Liver (tissue), 9 donors: Measurements from ENCODE around the gene TANGO2. TPM values are rescaled to one million over a fixed set of nuclear protein-coding genes. Genes with fewer than 3 reads are reported as not detected.

Source experiments
- DNase-seq: peaks from one replicate; pipeline ENCODE4 v3.0.0-alpha.2; 2017; ENCODE audit warnings: low spot score
- H3K27ac ChIP-seq, 2 donors: one replicate each; pipeline ENCODE4 v1.7.0; 2013; ENCODE audit warnings: inconsistent platforms in 2 of 2, low read length in 2 of 2, control low read depth in 1 of 2, low read depth in 1 of 2, mild to moderate bottlenecking in 1 of 2
- H3K27me3 ChIP-seq, 4 donors: one replicate each; pipeline versions ENCODE4 v1.6.1 to v1.7.0; 2013; ENCODE audit warnings: low read length in 3 of 4, inconsistent platforms in 1 of 4, mild to moderate bottlenecking in 1 of 4, moderate library complexity in 1 of 4; ENCODE audit not compliant: control insufficient read depth in 4 of 4, insufficient read depth in 4 of 4
- H3K36me3 ChIP-seq, 4 donors: one replicate each; pipeline versions ENCODE4 v1.6.1 to v1.7.0; 2013; ENCODE audit warnings: low read length in 3 of 4, mild to moderate bottlenecking in 3 of 4, low read depth in 1 of 4, moderate library complexity in 1 of 4; ENCODE audit not compliant: control insufficient read depth in 4 of 4, insufficient read depth in 3 of 4
- H3K4me1 ChIP-seq, 4 donors: one replicate each; pipeline versions ENCODE4 v1.6.1 to v1.7.0; 2013; ENCODE audit warnings: low read length in 3 of 4, mild to moderate bottlenecking in 3 of 4, moderate library complexity in 1 of 4; ENCODE audit not compliant: control insufficient read depth in 4 of 4, insufficient read depth in 4 of 4
- H3K4me3 ChIP-seq, 3 donors: one replicate each; pipeline versions ENCODE4 v1.6.1 to v1.7.0; 2013; ENCODE audit warnings: low read length in 3 of 3, control low read depth in 1 of 3, low read depth in 1 of 3, mild to moderate bottlenecking in 1 of 3
- H3K9ac ChIP-seq, 2 donors: one replicate each; pipeline ENCODE4 v1.7.0; 2013; ENCODE audit warnings: low read length in 2 of 2, mild to moderate bottlenecking in 2 of 2, moderate library complexity in 2 of 2, control low read depth in 1 of 2, low read depth in 1 of 2
- H3K9me3 ChIP-seq, 4 donors: one replicate each; pipeline versions ENCODE4 v1.6.1 to v1.7.0; 2013; ENCODE audit warnings: low read length in 3 of 4; ENCODE audit not compliant: control insufficient read depth in 4 of 4
- EGR1 ChIP-seq, 2 donors: IDR thresholded peaks; 2 replicates each; pipeline ENCODE4 v1.6.1; 2016 to 2018; ENCODE audit warnings: antibody characterized with exemption in 2 of 2, low read depth in 2 of 2
- GABPA ChIP-seq, 2 donors: IDR thresholded peaks in 1 of 2; conservative IDR thresholded peaks in 1 of 2; 2 replicates each; pipeline ENCODE4 v1.6.1; 2016; ENCODE audit warnings: antibody characterized with exemption in 2 of 2, mild to moderate bottlenecking in 1 of 2, moderate library complexity in 1 of 2
- HNF4A ChIP-seq, 2 donors: conservative IDR thresholded peaks; 2 replicates each; pipeline ENCODE4 v1.6.1; 2016; ENCODE audit warnings: antibody characterized with exemption in 2 of 2, mild to moderate bottlenecking in 2 of 2
- HNF4G ChIP-seq: IDR thresholded peaks from 2 replicates; pipeline ENCODE4 v1.6.1; 2016; ENCODE audit warnings: antibody characterized with exemption
- JUND ChIP-seq, 2 donors: IDR thresholded peaks; 2 replicates each; pipeline ENCODE4 v1.6.1; 2016; ENCODE audit warnings: antibody characterized with exemption in 2 of 2
- NR2F2 ChIP-seq: IDR thresholded peaks from 2 replicates; pipeline ENCODE4 v1.6.1; 2016; ENCODE audit warnings: antibody characterized with exemption
- RAD21 ChIP-seq, 2 donors: IDR thresholded peaks; 2 replicates each; pipeline ENCODE4 v1.6.1; 2016; ENCODE audit warnings: antibody characterized with exemption in 2 of 2, mild to moderate bottlenecking in 2 of 2
- RXRA ChIP-seq, 2 donors: IDR thresholded peaks; 2 replicates each; pipeline ENCODE4 v1.6.1; 2017 to 2018; ENCODE audit warnings: antibody characterized with exemption in 2 of 2, mild to moderate bottlenecking in 1 of 2
- SP1 ChIP-seq: IDR thresholded peaks from 2 replicates; pipeline ENCODE4 v1.6.1; 2018; ENCODE audit warnings: antibody characterized with exemption, mild to moderate bottlenecking
- TAF1 ChIP-seq: conservative IDR thresholded peaks from 2 replicates; pipeline ENCODE4 v1.6.1; 2016; ENCODE audit warnings: antibody characterized with exemption, mild to moderate bottlenecking
- YY1 ChIP-seq: IDR thresholded peaks from 2 replicates; pipeline ENCODE4 v1.6.1; 2016; ENCODE audit warnings: antibody characterized with exemption, mild to moderate bottlenecking
- WGBS: extraction: QIAGEN DNeasy Blood & Tissue Kit; methylation state at CpG from one replicate; pipeline ENCODE4 v1.1.7; 2013; 5-methylcytosine and 5-hydroxymethylcytosine counted together
- polyA plus RNA-seq, 2 donors: library from polyadenylated mRNA; stranded (reverse) in 1 of 2; unstranded in 1 of 2; fragments of 200-250 nt in 1 of 2; fragments of >200 nt in 1 of 2; fragmentation: Nextera tagmentation in 1 of 2; extraction: Ambion mirVana in 1 of 2; gene quantifications; one replicate each; pipeline versions ENCODE4 v1.2.1 to v1.2.3, GENCODE V29; 2013 to 2015
- total RNA-seq, 2 donors: library from RNA; depleted of rRNA; stranded (reverse); fragments of >200 nt; gene quantifications; one replicate each; pipeline ENCODE4 v1.2.3, GENCODE V29; 2014
- TF ChIP-seq, protein P1 (sequence below): IDR thresholded peaks from 2 replicates; pipeline ENCODE4 v1.6.1; 2016; ENCODE audit warnings: antibody characterized with exemption
- TF ChIP-seq, protein P2 (sequence below): fragments of 150-350 bp; IDR thresholded peaks from 2 replicates; pipeline ENCODE4 v1.5.1; 2017; ENCODE audit warnings: improper control_type of control experiment, low read depth, low read length; ENCODE audit not compliant: missing input control
- TF ChIP-seq, protein P3 (sequence below): IDR thresholded peaks from 2 replicates; pipeline ENCODE4 v1.6.1; 2016; ENCODE audit warnings: antibody characterized with exemption, mild to moderate bottlenecking
- donor health status: healthy.
- donor health status: healthy.
- donor health status: healthy.
- donor health status: healthy.
- donor health status: healthy.

TANGO2 gene
- total and polyA plus RNA-seq, 4 donors: 10.8 to 153 (median 16.1) TPM

DNA sequence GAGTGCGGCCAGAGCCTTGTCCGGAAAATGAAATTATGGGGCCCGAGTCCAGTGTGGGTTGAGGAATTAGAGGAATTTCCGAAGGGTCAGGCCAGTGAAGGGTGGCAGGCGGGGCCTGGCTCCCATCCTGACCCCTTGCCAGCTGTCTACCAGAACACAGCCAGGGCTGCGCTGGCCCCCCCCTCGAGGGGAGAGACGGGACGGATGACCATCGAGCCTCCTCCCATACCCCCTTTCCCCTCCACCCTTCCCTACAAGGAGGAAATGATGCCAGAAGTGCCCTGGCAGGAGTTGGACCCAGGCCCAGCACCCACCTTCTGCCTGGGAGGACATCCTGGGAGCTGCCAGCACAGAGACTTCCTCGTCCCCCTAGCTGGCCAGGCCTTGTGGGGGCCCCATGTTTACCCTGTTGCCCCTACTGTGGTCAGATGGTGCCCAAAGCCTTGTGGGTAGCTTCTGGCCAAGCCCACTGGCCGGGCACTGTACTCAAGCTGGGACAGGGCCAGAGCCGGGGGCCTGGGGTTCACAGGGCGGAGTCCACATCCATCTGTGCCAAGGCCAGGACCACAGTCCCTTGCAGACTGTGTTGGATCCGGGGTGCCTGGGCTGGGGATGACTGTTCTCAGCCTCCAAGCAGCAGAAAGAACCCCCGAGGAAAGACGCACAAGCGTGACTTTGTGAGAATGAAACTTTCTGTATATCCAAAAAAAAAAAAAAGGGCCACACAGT lies 25.1 kb upstream of the TANGO2 start:
- Histone ChIP-seq H3K9me3 (no peaks in the 10 kb centered on the region), H3K36me3 (no peaks in the 10 kb centered on the region), H3K4me1 (peaks cover 12 to 62% (median 48%) of the 10 kb centered on the region in 4 donors), H3K4me3 (no peak overlapping the region), H3K27ac (peak overlapping the region; percentile 17 to 65), H3K27me3 (no peaks in the 10 kb centered on the region), H3K9ac (no peak overlapping the region)
- TF ChIP-seq TAF1: no peak
- peak; percentile 44 to 46 for TF ChIP-seq RXRA (IDR thresholded peaks at IDR 0.05)
- TF ChIP-seq, protein P1, sequence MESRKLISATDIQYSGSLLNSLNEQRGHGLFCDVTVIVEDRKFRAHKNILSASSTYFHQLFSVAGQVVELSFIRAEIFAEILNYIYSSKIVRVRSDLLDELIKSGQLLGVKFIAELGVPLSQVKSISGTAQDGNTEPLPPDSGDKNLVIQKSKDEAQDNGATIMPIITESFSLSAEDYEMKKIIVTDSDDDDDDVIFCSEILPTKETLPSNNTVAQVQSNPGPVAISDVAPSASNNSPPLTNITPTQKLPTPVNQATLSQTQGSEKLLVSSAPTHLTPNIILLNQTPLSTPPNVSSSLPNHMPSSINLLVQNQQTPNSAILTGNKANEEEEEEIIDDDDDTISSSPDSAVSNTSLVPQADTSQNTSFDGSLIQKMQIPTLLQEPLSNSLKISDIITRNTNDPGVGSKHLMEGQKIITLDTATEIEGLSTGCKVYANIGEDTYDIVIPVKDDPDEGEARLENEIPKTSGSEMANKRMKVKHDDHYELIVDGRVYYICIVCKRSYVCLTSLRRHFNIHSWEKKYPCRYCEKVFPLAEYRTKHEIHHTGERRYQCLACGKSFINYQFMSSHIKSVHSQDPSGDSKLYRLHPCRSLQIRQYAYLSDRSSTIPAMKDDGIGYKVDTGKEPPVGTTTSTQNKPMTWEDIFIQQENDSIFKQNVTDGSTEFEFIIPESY: no peak
- TF ChIP-seq EGR1 (IDR thresholded peaks at IDR 0.05; ENCODE audit: low read depth in 2 of 2): no peak
- TF ChIP-seq GABPA (IDR thresholded peaks at IDR 0.05 in 1 of 2, conservative IDR thresholded peaks at IDR 0.05 in 1 of 2): no peak
- TF ChIP-seq SP1: peak; percentile 15
- TF ChIP-seq, protein P2, sequence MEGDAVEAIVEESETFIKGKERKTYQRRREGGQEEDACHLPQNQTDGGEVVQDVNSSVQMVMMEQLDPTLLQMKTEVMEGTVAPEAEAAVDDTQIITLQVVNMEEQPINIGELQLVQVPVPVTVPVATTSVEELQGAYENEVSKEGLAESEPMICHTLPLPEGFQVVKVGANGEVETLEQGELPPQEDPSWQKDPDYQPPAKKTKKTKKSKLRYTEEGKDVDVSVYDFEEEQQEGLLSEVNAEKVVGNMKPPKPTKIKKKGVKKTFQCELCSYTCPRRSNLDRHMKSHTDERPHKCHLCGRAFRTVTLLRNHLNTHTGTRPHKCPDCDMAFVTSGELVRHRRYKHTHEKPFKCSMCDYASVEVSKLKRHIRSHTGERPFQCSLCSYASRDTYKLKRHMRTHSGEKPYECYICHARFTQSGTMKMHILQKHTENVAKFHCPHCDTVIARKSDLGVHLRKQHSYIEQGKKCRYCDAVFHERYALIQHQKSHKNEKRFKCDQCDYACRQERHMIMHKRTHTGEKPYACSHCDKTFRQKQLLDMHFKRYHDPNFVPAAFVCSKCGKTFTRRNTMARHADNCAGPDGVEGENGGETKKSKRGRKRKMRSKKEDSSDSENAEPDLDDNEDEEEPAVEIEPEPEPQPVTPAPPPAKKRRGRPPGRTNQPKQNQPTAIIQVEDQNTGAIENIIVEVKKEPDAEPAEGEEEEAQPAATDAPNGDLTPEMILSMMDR: no peak
- peak; percentile 90 for TF ChIP-seq NR2F2
- TF ChIP-seq RAD21 (IDR thresholded peaks at IDR 0.05): no peak
- no peak for TF ChIP-seq JUND (IDR thresholded peaks at IDR 0.05)
- TF ChIP-seq, protein P3, sequence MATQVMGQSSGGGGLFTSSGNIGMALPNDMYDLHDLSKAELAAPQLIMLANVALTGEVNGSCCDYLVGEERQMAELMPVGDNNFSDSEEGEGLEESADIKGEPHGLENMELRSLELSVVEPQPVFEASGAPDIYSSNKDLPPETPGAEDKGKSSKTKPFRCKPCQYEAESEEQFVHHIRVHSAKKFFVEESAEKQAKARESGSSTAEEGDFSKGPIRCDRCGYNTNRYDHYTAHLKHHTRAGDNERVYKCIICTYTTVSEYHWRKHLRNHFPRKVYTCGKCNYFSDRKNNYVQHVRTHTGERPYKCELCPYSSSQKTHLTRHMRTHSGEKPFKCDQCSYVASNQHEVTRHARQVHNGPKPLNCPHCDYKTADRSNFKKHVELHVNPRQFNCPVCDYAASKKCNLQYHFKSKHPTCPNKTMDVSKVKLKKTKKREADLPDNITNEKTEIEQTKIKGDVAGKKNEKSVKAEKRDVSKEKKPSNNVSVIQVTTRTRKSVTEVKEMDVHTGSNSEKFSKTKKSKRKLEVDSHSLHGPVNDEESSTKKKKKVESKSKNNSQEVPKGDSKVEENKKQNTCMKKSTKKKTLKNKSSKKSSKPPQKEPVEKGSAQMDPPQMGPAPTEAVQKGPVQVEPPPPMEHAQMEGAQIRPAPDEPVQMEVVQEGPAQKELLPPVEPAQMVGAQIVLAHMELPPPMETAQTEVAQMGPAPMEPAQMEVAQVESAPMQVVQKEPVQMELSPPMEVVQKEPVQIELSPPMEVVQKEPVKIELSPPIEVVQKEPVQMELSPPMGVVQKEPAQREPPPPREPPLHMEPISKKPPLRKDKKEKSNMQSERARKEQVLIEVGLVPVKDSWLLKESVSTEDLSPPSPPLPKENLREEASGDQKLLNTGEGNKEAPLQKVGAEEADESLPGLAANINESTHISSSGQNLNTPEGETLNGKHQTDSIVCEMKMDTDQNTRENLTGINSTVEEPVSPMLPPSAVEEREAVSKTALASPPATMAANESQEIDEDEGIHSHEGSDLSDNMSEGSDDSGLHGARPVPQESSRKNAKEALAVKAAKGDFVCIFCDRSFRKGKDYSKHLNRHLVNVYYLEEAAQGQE: no peak
- TF ChIP-seq HNF4A (conservative IDR thresholded peaks at IDR 0.05): peak in 1 of 2 donors; percentile 25
- no peak for TF ChIP-seq YY1
- TF ChIP-seq HNF4G: no peak
- WGBS: 83% methylated on average over 18 of the region's 18 CpGs
- no peak for DNase-seq
